ENCODE results near the gene RNF182.

Gene RNF182

DNA sequence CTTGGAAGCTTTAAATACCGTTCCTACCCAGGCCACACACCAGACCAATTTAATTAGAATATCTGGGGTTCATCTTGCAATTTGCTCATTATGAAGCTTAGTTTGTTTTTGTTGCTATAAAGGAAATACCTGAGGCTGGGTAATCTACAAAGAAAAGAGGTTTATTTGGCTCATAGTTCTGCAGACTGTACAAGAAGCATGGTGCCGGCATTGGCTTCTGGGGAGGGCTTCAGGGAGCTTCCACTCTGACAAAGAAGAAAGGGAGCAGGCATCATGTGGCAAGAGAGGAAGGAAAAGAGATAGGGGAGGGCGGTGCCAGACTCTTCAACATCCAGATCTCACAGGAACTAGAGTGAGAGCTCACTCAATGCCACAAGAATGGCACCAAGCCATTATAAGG, 73.6 kb downstream of the RNF182 start:
- no peaks in the 10 kb centered on the region for H4K20me1 ChIP-seq (ENCODE audit: control insufficient read depth, insufficient read depth, low read depth, low read length)
- H3K4me2 ChIP-seq (ENCODE audit: low read length): no peak overlapping the region
- no peak for TF ChIP-seq EZH2phosphoT487 (IDR thresholded peaks at IDR 0.05; ENCODE audit: borderline replicate concordance, low read length)
- TF ChIP-seq, protein P1, sequence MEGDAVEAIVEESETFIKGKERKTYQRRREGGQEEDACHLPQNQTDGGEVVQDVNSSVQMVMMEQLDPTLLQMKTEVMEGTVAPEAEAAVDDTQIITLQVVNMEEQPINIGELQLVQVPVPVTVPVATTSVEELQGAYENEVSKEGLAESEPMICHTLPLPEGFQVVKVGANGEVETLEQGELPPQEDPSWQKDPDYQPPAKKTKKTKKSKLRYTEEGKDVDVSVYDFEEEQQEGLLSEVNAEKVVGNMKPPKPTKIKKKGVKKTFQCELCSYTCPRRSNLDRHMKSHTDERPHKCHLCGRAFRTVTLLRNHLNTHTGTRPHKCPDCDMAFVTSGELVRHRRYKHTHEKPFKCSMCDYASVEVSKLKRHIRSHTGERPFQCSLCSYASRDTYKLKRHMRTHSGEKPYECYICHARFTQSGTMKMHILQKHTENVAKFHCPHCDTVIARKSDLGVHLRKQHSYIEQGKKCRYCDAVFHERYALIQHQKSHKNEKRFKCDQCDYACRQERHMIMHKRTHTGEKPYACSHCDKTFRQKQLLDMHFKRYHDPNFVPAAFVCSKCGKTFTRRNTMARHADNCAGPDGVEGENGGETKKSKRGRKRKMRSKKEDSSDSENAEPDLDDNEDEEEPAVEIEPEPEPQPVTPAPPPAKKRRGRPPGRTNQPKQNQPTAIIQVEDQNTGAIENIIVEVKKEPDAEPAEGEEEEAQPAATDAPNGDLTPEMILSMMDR (IDR thresholded peaks at IDR 0.05; ENCODE audit: low read depth, low read length, poor library complexity, severe bottlenecking): no peak
- no peaks in the 10 kb centered on the region for H3K79me2 ChIP-seq (ENCODE audit: control insufficient read depth, low read length)
- H3K9me3 ChIP-seq (ENCODE audit: control insufficient read depth, insufficient read depth, low read length): no peaks in the 10 kb centered on the region; the same call in 1 of the 2 replicates
- no peak overlapping the region for H3K27ac ChIP-seq (ENCODE audit: low read depth, low read length)
- H3F3A ChIP-seq (ENCODE audit: control insufficient read depth, insufficient read depth): no peaks in the 10 kb centered on the region
- no peaks in the 10 kb centered on the region; the same call in 1 of the 2 replicates for H3K9me2 ChIP-seq (replicated peaks; ENCODE audit: control insufficient read depth, low read length)
- no peaks in the 10 kb centered on the region for H3K4me1 ChIP-seq (ENCODE audit: control insufficient read depth, low read length)
- H3K4me3 ChIP-seq (ENCODE audit: low read length): no peak overlapping the region
- peaks cover 5% of the 10 kb centered on the region; the same call in 1 of the 2 replicates for H3K27me3 ChIP-seq (ENCODE audit: control insufficient read depth, low read length)
- H3K36me3 ChIP-seq (ENCODE audit: control insufficient read depth, low read length): no peaks in the 10 kb centered on the region

DNA sequence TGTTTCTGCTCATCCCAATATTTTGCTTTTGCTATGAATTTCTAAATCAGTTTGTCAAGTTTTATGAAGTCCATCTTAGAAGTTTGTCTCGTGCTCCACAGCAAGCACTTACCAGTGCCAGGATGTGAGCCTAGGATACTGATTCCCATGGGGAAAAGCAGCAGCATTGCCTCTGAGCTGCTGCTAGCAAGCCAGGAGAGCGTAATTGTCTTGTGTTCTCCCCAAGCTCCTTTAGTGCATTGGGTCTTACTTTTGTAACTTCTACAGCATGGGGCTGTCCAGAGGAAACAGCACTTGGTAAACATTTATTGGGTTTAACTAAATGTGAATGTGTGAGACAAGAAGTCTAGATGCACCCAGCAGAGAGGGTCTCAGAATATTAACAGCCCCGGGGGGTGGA, 76.1 kb downstream of the RNF182 start:
- no peaks in the 10 kb centered on the region for H3K36me3 ChIP-seq (ENCODE audit: control insufficient read depth, low read length)
- H3K27me3 ChIP-seq (ENCODE audit: control insufficient read depth, low read length): no peaks in the 10 kb centered on the region; the same call in 1 of the 2 replicates
- no peaks in the 10 kb centered on the region; the same call in 1 of the 2 replicates for H3K9me3 ChIP-seq (ENCODE audit: control insufficient read depth, insufficient read depth, low read length)
- H3K9me2 ChIP-seq (replicated peaks; ENCODE audit: control insufficient read depth, low read length): no peaks in the 10 kb centered on the region; the same call in 1 of the 2 replicates
- no peak overlapping the region for H3K4me2 ChIP-seq (ENCODE audit: low read length)
- no peak overlapping the region for H3K27ac ChIP-seq (ENCODE audit: low read depth, low read length)
- TF ChIP-seq EZH2phosphoT487 (IDR thresholded peaks at IDR 0.05; ENCODE audit: borderline replicate concordance, low read length): no peak
- TF ChIP-seq, protein P1 (IDR thresholded peaks at IDR 0.05; ENCODE audit: low read depth, low read length, poor library complexity, severe bottlenecking): no peak
- H3K79me2 ChIP-seq (ENCODE audit: control insufficient read depth, low read length): no peaks in the 10 kb centered on the region
- H3F3A ChIP-seq (ENCODE audit: control insufficient read depth, insufficient read depth): no peaks in the 10 kb centered on the region
- no peaks in the 10 kb centered on the region for H4K20me1 ChIP-seq (ENCODE audit: control insufficient read depth, insufficient read depth, low read depth, low read length)
- H3K4me3 ChIP-seq (ENCODE audit: low read length): no peak overlapping the region
- no peaks in the 10 kb centered on the region for H3K4me1 ChIP-seq (ENCODE audit: control insufficient read depth, low read length)

- Histone ChIP-seq H4K20me1 (ENCODE audit: control insufficient read depth, insufficient read depth, low read depth, low read length) (no peaks in the 10 kb centered on the region), H3K27me3 (ENCODE audit: control insufficient read depth, low read length) (no peaks in the 10 kb centered on the region; the same call in 1 of the 2 replicates), H3K4me1 (ENCODE audit: control insufficient read depth, low read length) (no peaks in the 10 kb centered on the region), H3F3A (ENCODE audit: control insufficient read depth, insufficient read depth) (no peaks in the 10 kb centered on the region), H3K4me2 (ENCODE audit: low read length) (no peak overlapping the region), H3K27ac (ENCODE audit: low read depth, low read length) (no peak overlapping the region), H3K9me3 (ENCODE audit: control insufficient read depth, insufficient read depth, low read length) (no peaks in the 10 kb centered on the region; the same call in 1 of the 2 replicates), H3K36me3 (ENCODE audit: control insufficient read depth, low read length) (no peaks in the 10 kb centered on the region), H3K4me3 (ENCODE audit: low read length) (no peak overlapping the region), H3K9me2 (replicated peaks; ENCODE audit: control insufficient read depth, low read length) (no peaks in the 10 kb centered on the region; the same call in 1 of the 2 replicates), H3K79me2 (ENCODE audit: control insufficient read depth, low read length) (no peaks in the 10 kb centered on the region)
- TF ChIP-seq, protein P1 (IDR thresholded peaks at IDR 0.05; ENCODE audit: low read depth, low read length, poor library complexity, severe bottlenecking): no peak
- TF ChIP-seq EZH2phosphoT487 (IDR thresholded peaks at IDR 0.05; ENCODE audit: borderline replicate concordance, low read length): no peak
Measured at GRCh38 chr6:14001329-14002012, 76.7 kb downstream of the RNF182 start.

Measured in DOHH2 (cell line).